IMR-90 (cell line): ENCODE measurements around the gene CENPF. TPM values are rescaled to one million over a fixed set of nuclear protein-coding genes. Genes with fewer than 3 reads are reported as not detected.

Source experiments
- ATAC-seq: fragments of 200-7000 bp; cut with Tn5 transposase; 2 replicates; pipeline ENCODE4 v1.9.1; 2020; ENCODE audit warnings: low read depth, mild to moderate bottlenecking, moderate library complexity
- BruUV-seq: library from RNA; stranded (reverse); fragments of 400-500 nt; replicated peaks from 2 replicates; lab custom pipeline; 2021; lab: Mats Ljungman, UMichigan
- CTCF ChIA-PET: fragments of 300-600 bp; formaldehyde crosslinking; extraction: SDS; loops from one replicate; lab custom pipeline; 2021; ENCODE audit warnings: antibody characterized with exemption; lab: Yijun Ruan, JAX
- POLR2A ChIA-PET: fragments of 300-600 bp; sonication (Branson Sonifier 250); formaldehyde crosslinking; loops from one replicate; lab custom pipeline; 2022; ENCODE audit warnings: antibody characterized with exemption; ENCODE audit not compliant: unreplicated experiment; lab: Charles Lee
- DNase-seq: peaks from one replicate; pipeline ENCODE4 v3.0.0; 2013
- H2AFZ ChIP-seq: replicated peaks from 2 replicates; pipeline ENCODE3; 2013; ENCODE audit warnings: low read length, mild to moderate bottlenecking; ENCODE audit not compliant: poor library complexity
- H2AK5ac ChIP-seq: 2 replicates; pipeline ENCODE4 v1.6.1; 2013; ENCODE audit warnings: low read depth, low read length, inconsistent platforms
- H2AK9ac ChIP-seq: replicated peaks from 2 replicates; pipeline ENCODE3; 2013; ENCODE audit warnings: mild to moderate bottlenecking, low read depth, low read length, moderate library complexity; ENCODE audit not compliant: poor library complexity
- H2BK120ac ChIP-seq: 2 replicates; pipeline ENCODE4 v1.6.1; 2013; ENCODE audit warnings: low read depth, low read length, inconsistent platforms
- H2BK15ac ChIP-seq: 3 replicates; pipeline ENCODE4 v1.6.1; 2013; ENCODE audit warnings: low read depth, low read length, inconsistent platforms
- H2BK20ac ChIP-seq: 2 replicates; pipeline ENCODE4 v1.6.1; 2013; ENCODE audit warnings: low read depth, mild to moderate bottlenecking, inconsistent platforms, low read length, moderate library complexity
- H2BK5ac ChIP-seq: 2 replicates; pipeline ENCODE4 v1.6.1; 2013; ENCODE audit warnings: mild to moderate bottlenecking, low read depth, low read length, inconsistent platforms; ENCODE audit not compliant: poor library complexity, severe bottlenecking
- H3K14ac ChIP-seq: replicated peaks from 2 replicates; pipeline ENCODE4 v1.6.1; 2013; ENCODE audit warnings: low read depth, low read length, inconsistent platforms
- H3K18ac ChIP-seq: 2 replicates; pipeline ENCODE4 v1.6.1; 2013; ENCODE audit warnings: low read depth, low read length, control low read depth
- H3K23ac ChIP-seq: 2 replicates; pipeline ENCODE4 v1.6.1; 2013; ENCODE audit warnings: low read depth, low read length, inconsistent platforms
- H3K27ac ChIP-seq: 2 replicates; pipeline ENCODE4 v1.5.1; 2013; ENCODE audit warnings: mild to moderate bottlenecking, control low read depth, low read length; ENCODE audit not compliant: insufficient read depth
- H3K27me3 ChIP-seq: 2 replicates; pipeline ENCODE4 v1.6.1; 2013; ENCODE audit warnings: low read length; ENCODE audit not compliant: control insufficient read depth, insufficient read depth
- H3K36me3 ChIP-seq: 2 replicates; pipeline ENCODE4 v1.6.1; 2013; ENCODE audit warnings: low read length, mixed read lengths; ENCODE audit not compliant: control insufficient read depth, insufficient read depth
- H3K4ac ChIP-seq: 2 replicates; pipeline ENCODE4 v1.6.1; 2013; ENCODE audit warnings: low read depth, low read length, inconsistent platforms
- H3K4me1 ChIP-seq: 2 replicates; pipeline ENCODE4 v1.6.1; 2013; ENCODE audit warnings: low read length, mixed read lengths; ENCODE audit not compliant: control insufficient read depth, insufficient read depth
- H3K4me2 ChIP-seq: 2 replicates; pipeline ENCODE4 v1.6.1; 2013; ENCODE audit warnings: low read depth, mild to moderate bottlenecking, control low read depth, low read length, moderate library complexity
- H3K4me3 ChIP-seq: 2 replicates; pipeline ENCODE4 v1.5.1; 2013; ENCODE audit warnings: low read depth, mild to moderate bottlenecking, control low read depth, low read length, moderate library complexity; ENCODE audit not compliant: insufficient read depth
- H3K56ac ChIP-seq: 2 replicates; pipeline ENCODE4 v1.6.1; 2013; ENCODE audit warnings: low read length, inconsistent platforms; ENCODE audit not compliant: insufficient read depth; ENCODE audit errors: extremely low read depth
- H3K79me1 ChIP-seq, 2 experiments: 2 replicates each; pipeline ENCODE4 v1.6.1; 2013; ENCODE audit warnings: low read length in 2 of 2, inconsistent platforms in 1 of 2, low read depth in 1 of 2
- H3K9ac ChIP-seq: 2 replicates; pipeline ENCODE4 v1.6.1; 2013; ENCODE audit warnings: low read depth, low read length, control low read depth
- H3K9me1 ChIP-seq: 2 replicates; pipeline ENCODE4 v1.6.1; 2013; ENCODE audit warnings: low read length, inconsistent platforms; ENCODE audit not compliant: insufficient read depth
- H3K9me3 ChIP-seq: 2 replicates; pipeline ENCODE4 v1.6.1; 2013; ENCODE audit warnings: low read length; ENCODE audit not compliant: control insufficient read depth, insufficient read depth
- H4K20me1 ChIP-seq: 2 replicates; pipeline ENCODE4 v1.6.1; 2013; ENCODE audit warnings: low read length, inconsistent platforms; ENCODE audit not compliant: insufficient read depth
- H4K5ac ChIP-seq: 2 replicates; pipeline ENCODE4 v1.6.1; 2013; ENCODE audit warnings: mild to moderate bottlenecking, low read depth, low read length, control low read depth
- H4K8ac ChIP-seq, 2 experiments: 2 replicates each; pipeline ENCODE4 v1.6.1; 2013; ENCODE audit warnings: low read depth in 2 of 2, low read length in 2 of 2, control low read depth in 1 of 2, inconsistent platforms in 1 of 2
- H4K91ac ChIP-seq: 2 replicates; pipeline ENCODE4 v1.6.1; 2013; ENCODE audit warnings: low read depth, low read length, inconsistent platforms; ENCODE audit not compliant: insufficient read depth
- BHLHE40 ChIP-seq: fragments of 150-350 bp; IDR thresholded peaks from 2 replicates; pipeline ENCODE4 v1.6.1; 2016; ENCODE audit warnings: mild to moderate bottlenecking, low read depth, low read length
- CEBPB ChIP-seq: IDR thresholded peaks from 2 replicates; pipeline ENCODE4 v1.6.1; 2012; ENCODE audit warnings: low read depth, low read length, improper control_type of control experiment
- CHD1 ChIP-seq: IDR thresholded peaks from 2 replicates; pipeline ENCODE4 v1.6.1; 2012; ENCODE audit warnings: low read depth, low read length, improper control_type of control experiment
- CTCF ChIP-seq: conservative IDR thresholded peaks from 2 replicates; pipeline ENCODE4 v1.5.1; 2012; ENCODE audit warnings: mild to moderate bottlenecking, low read depth, low read length, improper control_type of control experiment
- FOS ChIP-seq: fragments of 150-350 bp; IDR thresholded peaks from 2 replicates; pipeline ENCODE4 v1.6.1; 2016; ENCODE audit warnings: low read depth, low read length
- MAFK ChIP-seq: IDR thresholded peaks from 2 replicates; pipeline ENCODE4 v1.6.1; 2012; ENCODE audit warnings: low read depth, low read length, improper control_type of control experiment
- MAZ ChIP-seq: IDR thresholded peaks from 2 replicates; pipeline ENCODE4 v1.6.1; 2012; ENCODE audit warnings: low read depth, mild to moderate bottlenecking, low read length, improper control_type of control experiment, moderate library complexity, borderline replicate concordance
- MXI1 ChIP-seq: IDR thresholded peaks from 2 replicates; pipeline ENCODE4 v1.6.1; 2012; ENCODE audit warnings: low read depth, mild to moderate bottlenecking, low read length, moderate library complexity, borderline replicate concordance
- NFE2L2 ChIP-seq: fragments of 150-350 bp; IDR thresholded peaks from 2 replicates; pipeline ENCODE4 v1.6.1; 2016; ENCODE audit warnings: low read depth, mild to moderate bottlenecking, low read length
- POLR2A ChIP-seq: IDR thresholded peaks from 2 replicates; pipeline ENCODE4 v1.6.1; 2012; ENCODE audit warnings: mild to moderate bottlenecking, low read depth, low read length
- RAD21 ChIP-seq: IDR thresholded peaks from 2 replicates; pipeline ENCODE4 v1.6.1; 2012; ENCODE audit warnings: low read length, improper control_type of control experiment
- RCOR1 ChIP-seq: IDR thresholded peaks from 2 replicates; pipeline ENCODE4 v1.6.1; 2012; ENCODE audit warnings: mild to moderate bottlenecking, low read length, improper control_type of control experiment; ENCODE audit not compliant: insufficient replicate concordance
- RFX5 ChIP-seq: IDR thresholded peaks from 2 replicates; pipeline ENCODE4 v1.8.0; 2012; ENCODE audit warnings: low read depth, mild to moderate bottlenecking, low read length, moderate library complexity
- SMC3 ChIP-seq: fragments of 150-350 bp; IDR thresholded peaks from 2 replicates; pipeline ENCODE4 v1.6.1; 2016; ENCODE audit warnings: low read depth, mild to moderate bottlenecking, antibody characterized with exemption, low read length, moderate library complexity
- WGBS, 2 experiments: methylation state at CpG; one replicate each; pipeline versions ENCODE4 v1.1.5 to v1.1.7; 2013; ENCODE audit warnings: missing lambda C conversion rate in 2 of 2; ENCODE audit not compliant: insufficient read length in 1 of 2; ENCODE audit errors: extremely low coverage in 2 of 2; 5-methylcytosine and 5-hydroxymethylcytosine counted together
- dilution Hi-C: fragments of 300-500 bp; cut with HindIII; formaldehyde crosslinking; loops from one replicate; pipeline ENCODE4 v1.14.3; 2018; ENCODE audit warnings: low sequenced_read_pairs; ENCODE audit not compliant: unreplicated experiment
- in situ Hi-C: fragments of 300-500 bp; cut with MboI; formaldehyde crosslinking; loops from 3 replicates; pipeline ENCODE4 v1.14.3; 2019; ENCODE audit warnings: low sequenced_read_pairs, inconsistent platforms, mixed read lengths
- intact Hi-C: fragments of 100-400 bp; cut with micrococcal nuclease; formaldehyde crosslinking; loops from 2 replicates; pipeline ENCODE4 v1.10.0; 2022
- polyA plus RNA-seq, 3 experiments: library from polyadenylated mRNA; depleted of rRNA; stranded (reverse); fragments of >200 nt; gene quantifications; 2 replicates each; pipeline ENCODE4 v1.2.3, GENCODE V29; 2012; ENCODE audit warnings: low replicate concordance in 1 of 3
- total RNA-seq: library from RNA; depleted of rRNA; stranded (reverse); fragments of >200 nt; gene quantifications from 2 replicates; pipeline ENCODE4 v1.2.3, GENCODE V29; 2012
- TF ChIP-seq, protein P1 (sequence below): fragments of 150-350 bp; IDR thresholded peaks from 2 replicates; pipeline ENCODE4 v1.6.1; 2016; ENCODE audit warnings: low read depth, mild to moderate bottlenecking, low read length, moderate library complexity, borderline replicate concordance
- TF ChIP-seq, protein P2 (sequence below): fragments of 150-350 bp; IDR thresholded peaks from 2 replicates; pipeline ENCODE4 v1.6.1; 2017; ENCODE audit warnings: mild to moderate bottlenecking, antibody characterized with exemption, low read length, low read depth

The CENPF gene
- total and polyA plus RNA-seq, 2 of the 4 experiments (the other 2 are of a cell fraction) = 20.9 to 51.8 TPM

GRCh38 chr1:214666674-214667073 is 63.7 kb downstream of the CENPF start:
- no peaks in the 10 kb centered on the region for H4K20me1 ChIP-seq
- WGBS, 2 experiments = no CpG with 5 or more reads among the region's 2 CpGs
- H3K56ac ChIP-seq = no peak overlapping the region
- no peak overlapping the region for H2BK20ac ChIP-seq
- no peak overlapping the region for H4K8ac ChIP-seq
- 0 out of 2 replicates have a peak, but pooled peaks cover 4% of the 10 kb centered on the region for H3K9me1 ChIP-seq
- DNase-seq (no peak), ATAC-seq (no peak)
- H2AK5ac ChIP-seq = no peak overlapping the region
- no peaks in the 10 kb centered on the region for H3K4me1 ChIP-seq
- H3K4me2 ChIP-seq = no peak overlapping the region
- no peak for TF ChIP-seq POLR2A
- no peak for TF ChIP-seq MXI1
- no peak for TF ChIP-seq MAFK
- no peak for TF ChIP-seq RCOR1
- TF ChIP-seq SMC3 = no peak
- TF ChIP-seq CTCF = no peak
- TF ChIP-seq CEBPB = no peak
- no peak for TF ChIP-seq MAZ
- no peak for TF ChIP-seq BHLHE40
- TF ChIP-seq, protein P1, sequence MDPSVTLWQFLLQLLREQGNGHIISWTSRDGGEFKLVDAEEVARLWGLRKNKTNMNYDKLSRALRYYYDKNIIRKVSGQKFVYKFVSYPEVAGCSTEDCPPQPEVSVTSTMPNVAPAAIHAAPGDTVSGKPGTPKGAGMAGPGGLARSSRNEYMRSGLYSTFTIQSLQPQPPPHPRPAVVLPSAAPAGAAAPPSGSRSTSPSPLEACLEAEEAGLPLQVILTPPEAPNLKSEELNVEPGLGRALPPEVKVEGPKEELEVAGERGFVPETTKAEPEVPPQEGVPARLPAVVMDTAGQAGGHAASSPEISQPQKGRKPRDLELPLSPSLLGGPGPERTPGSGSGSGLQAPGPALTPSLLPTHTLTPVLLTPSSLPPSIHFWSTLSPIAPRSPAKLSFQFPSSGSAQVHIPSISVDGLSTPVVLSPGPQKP = no peak
- TF ChIP-seq FOS = no peak
- TF ChIP-seq NFE2L2 = no peak
- no peak for TF ChIP-seq RFX5
- TF ChIP-seq, protein P2, sequence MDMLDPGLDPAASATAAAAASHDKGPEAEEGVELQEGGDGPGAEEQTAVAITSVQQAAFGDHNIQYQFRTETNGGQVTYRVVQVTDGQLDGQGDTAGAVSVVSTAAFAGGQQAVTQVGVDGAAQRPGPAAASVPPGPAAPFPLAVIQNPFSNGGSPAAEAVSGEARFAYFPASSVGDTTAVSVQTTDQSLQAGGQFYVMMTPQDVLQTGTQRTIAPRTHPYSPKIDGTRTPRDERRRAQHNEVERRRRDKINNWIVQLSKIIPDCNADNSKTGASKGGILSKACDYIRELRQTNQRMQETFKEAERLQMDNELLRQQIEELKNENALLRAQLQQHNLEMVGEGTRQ = no peak
- TF ChIP-seq CHD1 = no peak
- no peak for TF ChIP-seq RAD21
- H3K36me3 ChIP-seq = peaks cover 4% of the 10 kb centered on the region; the same call in 1 of the 2 replicates
- dilution Hi-C loops = loop anchor here (25.0 kb wide), 1 partner anchor 871 kb away; no protein-coding TSS in a partner anchor
- H2BK120ac ChIP-seq = no peak overlapping the region
- no peak overlapping the region for H3K27ac ChIP-seq
- H2BK15ac ChIP-seq = no peak overlapping the region
- ChIA-PET CTCF (no interaction called here), POLR2A (no interaction called here)
- intact Hi-C loops = loop anchor here (10.0 kb wide), 1 partner anchor 358 kb away; no protein-coding TSS in a partner anchor
- H3K18ac ChIP-seq = no peak overlapping the region
- in situ Hi-C loops = no loop called here
- H4K5ac ChIP-seq = no peak overlapping the region
- no peak overlapping the region for H3K14ac ChIP-seq
- H4K91ac ChIP-seq = no peak overlapping the region
- no peak overlapping the region for H2AFZ ChIP-seq
- no peaks in the 10 kb centered on the region for H3K9me3 ChIP-seq
- no peaks in the 10 kb centered on the region for H3K27me3 ChIP-seq
- H3K23ac ChIP-seq = no peak overlapping the region
- H2BK5ac ChIP-seq = no peak overlapping the region
- no peak overlapping the region for H3K9ac ChIP-seq
- no TSS peak for BruUV-seq
- H3K4me3 ChIP-seq = no peak overlapping the region
- peaks cover 13 to 32% of the 10 kb centered on the region in 2 experiments for H3K79me1 ChIP-seq
- H2AK9ac ChIP-seq = no peak overlapping the region
- H3K4ac ChIP-seq = no peak overlapping the region
